GM19238 (cell line): ENCODE results near the gene ZNF526.

Experiments
- DNase-seq: peaks from one replicate; pipeline ENCODE4 v3.0.0; 2011; ENCODE audit warnings: low spot score; ENCODE audit not compliant: insufficient read length

Gene ZNF526, protein sequence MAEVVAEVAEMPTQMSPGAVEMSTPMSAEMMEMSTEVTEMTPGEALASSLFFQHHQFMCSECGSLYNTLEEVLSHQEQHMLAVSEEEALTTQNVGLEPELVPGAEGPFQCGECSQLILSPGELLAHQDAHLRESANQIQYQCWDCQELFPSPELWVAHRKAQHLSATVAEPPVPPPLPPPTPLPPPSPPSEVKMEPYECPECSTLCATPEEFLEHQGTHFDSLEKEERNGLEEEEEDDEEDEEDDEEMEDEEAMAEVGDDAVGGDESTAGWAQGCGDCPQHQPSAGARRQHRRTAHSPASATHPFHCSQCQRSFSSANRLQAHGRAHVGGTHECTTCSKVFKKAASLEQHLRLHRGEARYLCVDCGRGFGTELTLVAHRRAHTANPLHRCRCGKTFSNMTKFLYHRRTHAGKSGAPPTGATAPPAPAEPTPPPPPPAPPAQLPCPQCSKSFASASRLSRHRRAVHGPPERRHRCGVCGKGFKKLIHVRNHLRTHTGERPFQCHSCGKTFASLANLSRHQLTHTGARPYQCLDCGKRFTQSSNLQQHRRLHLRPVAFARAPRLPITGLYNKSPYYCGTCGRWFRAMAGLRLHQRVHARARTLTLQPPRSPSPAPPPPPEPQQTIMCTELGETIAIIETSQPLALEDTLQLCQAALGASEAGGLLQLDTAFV

DNA sequence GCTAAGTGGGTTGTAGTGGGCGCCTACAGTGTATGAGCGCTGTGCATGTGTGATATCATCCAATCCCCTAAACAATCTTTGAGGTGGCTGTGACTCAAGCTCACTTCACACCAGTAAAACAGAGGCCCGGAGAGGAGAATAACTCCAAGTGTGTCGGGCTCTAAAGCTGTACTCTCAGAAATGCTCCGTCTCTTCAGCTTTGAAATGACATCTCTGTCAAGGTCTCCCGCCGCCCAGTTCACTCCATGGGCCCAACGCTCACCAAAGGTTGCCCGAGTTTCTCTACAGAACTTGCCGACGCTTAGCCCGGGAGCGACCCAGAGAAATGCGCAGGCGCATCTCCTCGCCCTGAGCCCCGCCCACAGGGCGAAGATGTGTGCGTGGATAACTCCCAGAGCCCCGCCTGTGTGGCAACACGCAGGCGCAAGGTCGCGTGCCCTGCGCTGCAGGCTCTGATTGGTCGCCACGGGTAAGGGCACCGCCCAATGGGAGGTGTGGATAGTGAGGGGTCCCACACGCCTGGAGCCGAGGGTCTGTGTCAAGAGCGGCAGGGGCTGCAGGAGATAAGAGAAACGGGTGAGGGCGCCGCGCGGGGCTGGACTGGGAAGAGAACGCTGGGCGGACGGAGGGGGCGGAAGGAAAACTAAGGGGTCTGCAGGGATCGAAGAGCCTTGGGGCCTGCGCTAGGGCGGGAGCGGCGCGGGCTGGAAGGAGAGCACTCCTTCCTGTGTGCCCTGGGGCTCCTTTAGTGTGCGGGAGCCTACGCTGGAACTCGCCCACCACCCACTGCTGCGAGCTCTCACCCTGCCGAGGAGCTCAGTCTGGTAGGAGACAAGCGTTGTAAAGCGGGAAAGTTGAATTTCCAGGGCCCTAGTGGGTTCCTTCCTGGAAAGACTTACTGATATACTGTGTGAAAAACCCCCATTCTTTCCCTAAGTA is at the start of gene ZNF526:
TSS of gene ZNF526 (plus strand) at position 501 of the 939 bp plus-strand sequence. CDS start 4,092 bp downstream, outside the sequence.
- peak; percentile 100 for DNase-seq

- DNase-seq: no peak
These were observed 49.4 kb upstream of the ZNF526 start for GRCh38 chr19:42170715-42171114.

DNA sequence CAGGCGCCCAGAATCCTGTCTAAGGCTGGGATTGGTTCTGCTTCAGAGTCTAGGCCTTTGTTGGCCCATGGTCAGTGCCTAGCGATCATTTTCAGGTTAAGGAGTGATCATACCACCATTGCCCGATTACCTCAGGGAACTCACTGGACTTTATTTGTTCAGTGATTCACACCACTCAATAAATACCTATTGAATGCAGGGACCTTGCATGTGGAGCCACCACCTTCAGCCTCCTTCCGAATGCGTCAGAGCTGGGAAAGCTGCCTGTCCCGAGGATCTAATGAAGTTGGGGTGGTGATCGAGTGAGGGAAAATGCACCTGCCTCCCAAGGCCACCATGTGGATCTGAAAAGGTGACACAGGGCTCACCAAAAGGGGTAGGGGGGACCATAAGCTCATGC is 47.9 kb upstream of the ZNF526 start:
- no peak for DNase-seq

DNA sequence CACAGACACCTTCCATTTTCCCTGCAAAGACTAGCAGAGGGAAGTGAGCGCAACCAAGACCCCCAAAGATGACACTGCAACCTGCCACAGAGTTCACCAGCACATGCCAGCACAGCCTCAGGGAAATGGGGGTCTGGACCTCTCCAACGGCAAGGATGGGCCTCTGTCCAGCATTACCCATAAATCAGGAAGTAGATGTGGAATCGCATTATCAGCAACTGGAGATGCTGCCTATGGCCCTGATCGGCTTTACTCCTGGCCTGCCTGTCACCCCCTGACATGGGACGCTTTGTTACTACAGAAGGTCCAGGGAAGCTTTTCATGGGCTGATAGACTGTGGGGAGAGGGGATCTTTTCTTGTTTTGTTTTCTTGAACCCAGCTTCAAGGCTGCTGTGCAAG is 46.4 kb upstream of the ZNF526 start:
- DNase-seq: no peak

DNA sequence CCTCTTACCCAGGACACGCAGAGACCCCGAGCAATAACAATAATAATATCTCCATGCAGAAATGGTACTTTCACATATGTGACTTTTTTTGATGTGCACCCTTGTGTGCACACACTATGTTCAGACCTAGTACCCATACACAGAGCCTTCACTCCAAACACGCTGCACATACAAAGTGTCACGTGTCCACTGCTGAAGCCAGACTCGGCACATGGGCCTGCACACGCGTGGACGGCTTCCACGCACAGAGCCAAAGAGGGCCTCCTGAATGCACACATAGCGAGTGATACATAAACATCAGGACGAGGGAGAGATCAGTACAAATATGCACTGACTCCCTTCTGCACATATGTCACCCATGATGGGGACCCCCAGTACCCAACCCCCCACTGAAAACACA is 45.9 kb upstream of the ZNF526 start:
- DNase-seq: no peak

GRCh38 chr19:42174958-42175734 is 45.0 kb upstream of the ZNF526 start:
- no peak for DNase-seq

DNA sequence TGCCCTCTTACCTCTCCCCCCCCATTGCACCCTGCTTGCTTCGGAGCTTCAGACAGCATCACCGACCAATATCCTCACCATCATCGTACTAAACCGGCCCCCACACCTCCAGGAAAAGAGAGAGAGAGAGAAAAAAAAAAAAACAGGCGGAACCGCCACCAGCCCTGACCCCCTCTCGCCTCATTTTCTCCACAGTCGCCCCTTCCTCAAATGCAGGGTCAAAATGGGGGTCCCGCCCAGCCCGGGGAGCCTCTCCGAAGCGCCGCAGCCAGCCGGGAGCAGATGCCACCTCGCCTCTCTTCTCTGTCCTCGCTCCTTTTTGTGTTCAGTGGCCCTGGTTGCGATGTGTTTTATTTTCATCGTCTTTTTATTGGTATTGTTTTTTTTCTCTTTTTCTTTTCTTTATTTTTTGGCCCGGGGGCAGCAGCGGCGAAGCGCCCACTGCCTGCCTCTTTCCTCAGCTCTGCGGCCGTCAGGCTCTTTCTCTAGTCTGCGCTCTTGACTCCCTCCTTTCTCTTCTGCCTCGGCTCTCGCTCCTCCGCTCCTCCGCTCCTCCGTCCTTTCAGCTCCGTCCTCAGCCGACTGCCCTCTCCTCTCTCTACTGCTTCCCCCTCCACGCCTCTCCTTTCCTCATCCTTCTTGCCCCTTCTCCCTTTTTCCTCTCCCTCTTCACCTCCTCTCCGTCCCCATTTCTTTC is 44.0 kb upstream of the ZNF526 start:
- DNase-seq: no peak

DNA sequence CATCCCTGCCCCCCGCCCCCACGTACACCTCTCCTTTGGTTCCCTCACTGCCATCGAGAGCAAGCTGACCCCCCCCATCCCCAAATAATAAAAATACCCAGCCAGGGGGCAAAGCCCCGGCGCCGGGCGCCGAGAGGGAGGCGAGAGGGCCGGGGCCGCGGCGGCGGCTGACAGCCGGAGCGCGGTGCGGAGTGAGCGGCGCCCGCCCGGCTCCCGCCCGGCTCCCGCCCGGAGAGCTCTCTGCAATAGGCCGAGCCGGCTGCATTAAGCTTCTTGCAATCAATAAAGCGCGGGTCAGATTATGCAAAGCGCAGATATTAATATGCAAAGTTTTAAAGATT is 43.5 kb upstream of the ZNF526 start:
- no peak for DNase-seq

DNA sequence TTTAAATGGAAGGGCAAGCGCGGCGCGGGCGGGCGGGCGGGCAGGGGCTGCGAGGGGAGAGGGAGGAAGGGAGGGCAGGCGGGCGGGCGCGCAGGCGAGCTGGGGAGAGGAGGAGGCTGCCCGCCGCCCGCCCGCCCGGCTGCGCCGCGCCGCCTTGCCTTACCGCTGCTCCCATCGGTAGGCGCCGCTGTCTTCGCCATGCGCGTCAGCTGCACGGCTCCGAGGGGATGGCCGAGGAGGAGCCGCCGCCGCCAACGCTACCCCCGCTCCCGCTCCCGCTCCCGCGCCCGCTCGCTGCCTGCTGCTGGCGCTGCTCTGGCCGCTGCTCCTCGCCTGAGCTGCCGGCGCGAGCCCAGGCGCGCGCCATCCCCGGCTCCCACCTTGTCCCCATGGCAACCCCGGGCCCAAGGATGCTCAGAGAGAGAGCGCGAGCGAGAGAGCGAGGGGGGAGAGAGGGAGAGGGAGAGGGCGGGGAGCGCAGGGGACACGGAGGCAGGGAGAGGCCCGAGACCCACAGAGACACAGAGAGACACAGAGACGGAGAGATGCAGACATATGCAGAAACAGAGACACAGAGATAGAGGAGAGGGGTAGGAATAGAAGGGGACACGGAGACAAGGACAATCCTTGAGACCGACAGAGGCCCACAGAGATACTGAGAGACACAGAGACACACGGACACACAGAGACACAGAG is 43.0 kb upstream of the ZNF526 start:
- peak; percentile 65 for DNase-seq

GRCh38 chr19:42177686-42178019 is 42.5 kb upstream of the ZNF526 start:
- DNase-seq: no peak

DNA sequence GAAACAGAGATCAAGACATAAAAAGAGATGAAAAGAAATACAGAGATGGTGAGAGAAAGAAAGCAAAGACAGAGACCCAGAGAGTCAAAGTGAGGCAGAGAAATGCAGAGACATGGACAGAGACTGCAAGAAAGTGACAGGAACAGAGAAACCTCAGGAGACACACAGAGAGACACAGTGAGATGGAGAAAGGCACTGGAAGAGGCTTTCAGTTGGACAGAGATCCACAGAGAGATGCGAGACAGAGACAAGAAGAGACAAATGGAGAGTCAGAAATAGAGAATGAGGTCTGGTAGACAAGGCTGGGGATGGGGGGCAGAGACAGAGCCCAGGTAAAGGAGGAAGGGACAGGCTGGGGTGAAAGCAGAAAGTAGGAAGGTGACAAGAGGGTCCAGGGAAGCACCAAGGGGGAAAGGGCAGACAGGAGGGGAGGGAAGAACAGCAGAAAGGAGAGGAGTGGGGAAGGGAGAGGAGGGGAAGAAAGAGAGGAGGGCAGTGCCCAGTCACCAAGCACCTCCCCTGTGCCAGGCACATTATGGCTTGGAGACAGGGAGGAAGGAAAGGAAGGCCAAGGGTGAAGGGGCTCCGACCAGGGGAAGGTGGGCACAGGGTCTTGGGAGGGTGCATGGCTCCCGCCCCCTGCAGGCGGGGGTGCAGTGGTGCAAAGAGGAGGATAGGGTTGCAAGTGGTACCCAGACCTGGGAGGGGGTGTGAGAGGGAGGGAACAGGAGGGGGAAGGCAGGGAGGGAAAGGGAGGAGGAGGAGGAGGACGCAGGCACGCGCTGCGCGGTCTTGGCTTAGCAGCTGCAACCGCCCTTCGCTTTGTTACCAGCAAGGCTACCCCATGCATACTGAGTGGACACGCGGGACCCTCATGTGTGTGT is 41.1 kb upstream of the ZNF526 start:
- no peak for DNase-seq

DNA sequence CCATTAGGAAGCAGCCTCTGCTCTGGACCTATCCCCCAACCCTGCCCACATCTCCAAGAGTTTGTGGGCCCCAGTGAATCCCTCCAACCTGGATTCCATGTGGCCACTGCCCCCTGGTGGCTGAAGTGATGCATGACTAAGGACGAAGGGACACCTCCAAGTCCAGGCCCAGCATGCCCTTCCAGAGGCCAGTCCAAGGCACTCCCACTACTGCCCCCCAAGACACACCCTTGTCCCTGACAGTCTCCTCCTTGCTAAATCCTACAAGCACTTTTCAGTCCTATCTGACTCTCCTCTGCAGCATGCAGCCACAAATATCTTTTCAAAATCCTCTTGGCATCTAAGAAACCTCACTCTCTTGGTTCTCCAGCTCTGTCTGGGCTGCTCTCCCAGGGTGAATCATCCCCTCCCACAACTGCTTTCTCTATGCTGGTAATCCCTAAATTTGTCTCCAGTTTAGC is 35.7 kb upstream of the ZNF526 start:
- peak; percentile 68 for DNase-seq

DNA sequence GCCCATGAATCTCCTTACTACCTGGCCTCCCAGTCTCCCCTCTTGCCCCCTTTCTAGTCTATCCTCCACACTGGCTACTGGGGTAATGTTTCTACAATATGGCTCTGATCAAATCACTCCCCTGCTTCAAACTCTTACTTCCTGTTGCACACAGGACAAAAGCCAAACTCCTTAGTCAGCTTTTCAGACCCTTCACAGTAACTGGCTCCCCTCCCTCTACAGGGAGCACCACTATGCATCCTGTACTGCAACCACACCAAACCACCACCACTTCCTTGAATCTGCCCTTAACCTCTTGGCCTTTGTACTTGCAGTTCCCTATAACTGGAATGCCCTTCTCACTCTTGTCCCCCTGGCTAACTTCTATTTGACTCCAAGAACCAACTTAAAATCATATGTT is 34.8 kb upstream of the ZNF526 start:
- DNase-seq: no peak

- no peak for DNase-seq
These were observed 31.4 kb upstream of the ZNF526 start for GRCh38 chr19:42188665-42189064.

GRCh38 chr19:42189133-42189532 is 31.0 kb upstream of the ZNF526 start:
- no peak for DNase-seq

DNA sequence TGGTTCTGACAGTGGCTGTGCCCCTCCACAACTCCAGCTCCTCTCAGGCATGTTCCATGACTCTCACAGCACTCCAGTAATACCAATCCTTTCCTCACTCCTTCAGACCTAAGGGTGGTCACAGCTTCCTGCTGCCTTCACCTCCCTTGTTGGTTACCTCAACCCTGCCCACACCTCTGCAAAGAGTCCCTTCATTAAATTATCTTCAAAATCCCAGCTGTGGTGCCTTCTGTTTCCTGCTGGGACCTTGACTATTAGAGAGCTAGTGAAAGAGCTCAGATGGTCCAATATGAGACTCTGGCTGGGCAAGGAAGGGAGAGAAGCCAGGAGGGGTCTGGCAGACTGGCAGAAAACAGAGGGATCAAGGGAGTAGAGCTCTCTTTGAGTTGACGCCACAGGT is 28.8 kb upstream of the ZNF526 start:
- DNase-seq: no peak

GRCh38 chr19:42191855-42192254 is 28.3 kb upstream of the ZNF526 start:
- no peak for DNase-seq

DNA sequence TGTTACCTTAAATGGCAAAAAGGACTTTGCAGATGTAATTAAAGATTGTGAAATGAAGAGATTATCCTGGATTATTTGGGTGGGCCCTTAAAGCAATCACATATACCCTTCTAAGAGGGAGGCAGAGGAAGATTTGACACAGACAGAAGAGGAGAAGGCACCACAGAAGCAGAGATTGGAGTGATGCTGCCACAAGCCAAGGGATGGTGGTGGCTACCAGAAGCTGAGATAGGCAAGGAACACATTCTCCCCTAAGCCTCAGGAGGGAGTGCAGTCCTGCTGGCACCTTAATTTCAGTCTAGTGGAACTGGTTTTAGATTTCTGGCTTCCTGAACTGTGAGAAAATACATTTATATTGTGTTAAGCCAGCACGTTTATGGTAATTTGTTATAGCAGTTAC is 26.8 kb upstream of the ZNF526 start:
- DNase-seq: no peak

DNA sequence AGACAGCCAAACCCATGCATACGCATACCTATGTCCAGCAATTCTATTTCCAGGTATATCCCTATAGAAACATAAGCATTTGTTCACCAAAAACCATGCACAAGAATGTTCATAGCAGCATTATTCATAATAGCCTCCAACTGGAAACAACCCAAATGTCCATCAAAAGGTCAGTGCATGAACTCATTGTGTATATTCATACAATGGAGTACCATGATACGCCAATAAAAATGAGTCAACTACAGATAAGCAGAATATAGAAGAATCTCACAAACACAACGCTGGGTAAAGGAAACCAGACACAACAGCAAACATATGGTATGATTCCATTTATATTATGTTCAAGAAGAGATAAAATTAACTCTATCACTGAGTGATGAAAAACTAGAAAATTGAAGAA is 26.4 kb upstream of the ZNF526 start:
- no peak for DNase-seq
